ENCODE data around the gene SCYGR4. TPM values are rescaled to one million over a fixed set of nuclear protein-coding genes. Genes with fewer than 3 reads are reported as not detected.

SCYGR4 gene
- total and polyA plus RNA-seq, 9 of the 15 experiments (the other 6 are each of a cell fraction or from before 2014, with no cell fraction given) = 0.09 TPM; not detected in 8

DNA sequence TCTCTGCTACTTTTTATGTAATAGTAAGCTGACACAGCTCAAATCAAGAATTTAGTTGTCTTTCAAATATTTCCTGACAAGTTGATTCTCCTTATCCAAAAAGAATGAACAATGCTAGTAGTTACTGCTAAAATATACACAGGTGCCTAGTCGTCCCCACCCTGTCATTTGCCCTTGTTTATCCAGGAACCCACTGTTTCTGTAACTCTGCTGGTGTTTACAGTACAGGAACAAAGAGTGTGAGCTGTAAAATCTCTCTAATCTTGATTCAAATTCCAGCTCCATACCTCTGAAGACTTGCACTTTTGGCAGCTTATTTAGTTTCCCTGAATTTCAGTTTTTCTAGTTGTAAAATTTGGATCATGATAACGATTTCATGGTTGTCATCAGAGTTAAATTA, 39.7 kb upstream of the SCYGR4 start (continued):
- TF ChIP-seq, protein P1, sequence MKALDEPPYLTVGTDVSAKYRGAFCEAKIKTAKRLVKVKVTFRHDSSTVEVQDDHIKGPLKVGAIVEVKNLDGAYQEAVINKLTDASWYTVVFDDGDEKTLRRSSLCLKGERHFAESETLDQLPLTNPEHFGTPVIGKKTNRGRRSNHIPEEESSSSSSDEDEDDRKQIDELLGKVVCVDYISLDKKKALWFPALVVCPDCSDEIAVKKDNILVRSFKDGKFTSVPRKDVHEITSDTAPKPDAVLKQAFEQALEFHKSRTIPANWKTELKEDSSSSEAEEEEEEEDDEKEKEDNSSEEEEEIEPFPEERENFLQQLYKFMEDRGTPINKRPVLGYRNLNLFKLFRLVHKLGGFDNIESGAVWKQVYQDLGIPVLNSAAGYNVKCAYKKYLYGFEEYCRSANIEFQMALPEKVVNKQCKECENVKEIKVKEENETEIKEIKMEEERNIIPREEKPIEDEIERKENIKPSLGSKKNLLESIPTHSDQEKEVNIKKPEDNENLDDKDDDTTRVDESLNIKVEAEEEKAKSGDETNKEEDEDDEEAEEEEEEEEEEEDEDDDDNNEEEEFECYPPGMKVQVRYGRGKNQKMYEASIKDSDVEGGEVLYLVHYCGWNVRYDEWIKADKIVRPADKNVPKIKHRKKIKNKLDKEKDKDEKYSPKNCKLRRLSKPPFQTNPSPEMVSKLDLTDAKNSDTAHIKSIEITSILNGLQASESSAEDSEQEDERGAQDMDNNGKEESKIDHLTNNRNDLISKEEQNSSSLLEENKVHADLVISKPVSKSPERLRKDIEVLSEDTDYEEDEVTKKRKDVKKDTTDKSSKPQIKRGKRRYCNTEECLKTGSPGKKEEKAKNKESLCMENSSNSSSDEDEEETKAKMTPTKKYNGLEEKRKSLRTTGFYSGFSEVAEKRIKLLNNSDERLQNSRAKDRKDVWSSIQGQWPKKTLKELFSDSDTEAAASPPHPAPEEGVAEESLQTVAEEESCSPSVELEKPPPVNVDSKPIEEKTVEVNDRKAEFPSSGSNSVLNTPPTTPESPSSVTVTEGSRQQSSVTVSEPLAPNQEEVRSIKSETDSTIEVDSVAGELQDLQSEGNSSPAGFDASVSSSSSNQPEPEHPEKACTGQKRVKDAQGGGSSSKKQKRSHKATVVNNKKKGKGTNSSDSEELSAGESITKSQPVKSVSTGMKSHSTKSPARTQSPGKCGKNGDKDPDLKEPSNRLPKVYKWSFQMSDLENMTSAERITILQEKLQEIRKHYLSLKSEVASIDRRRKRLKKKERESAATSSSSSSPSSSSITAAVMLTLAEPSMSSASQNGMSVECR (CRISPR knock-in tag; IDR thresholded peaks at IDR 0.05) = no peak
- TF ChIP-seq CHD2 (IDR thresholded peaks at IDR 0.05; ENCODE audit: low read depth, low read length) (no peak), BDP1 (IDR thresholded peaks at IDR 0.05; ENCODE audit: insufficient read depth, insufficient read length) (no peak), IRF9 (tag; IDR thresholded peaks at IDR 0.05) (no peak), RBM25 (IDR thresholded peaks at IDR 0.05; ENCODE audit: low read depth, low read length, severe bottlenecking) (no peak), FOXJ2 (tag; IDR thresholded peaks at IDR 0.05) (no peak)
- TF ChIP-seq, protein P2, sequence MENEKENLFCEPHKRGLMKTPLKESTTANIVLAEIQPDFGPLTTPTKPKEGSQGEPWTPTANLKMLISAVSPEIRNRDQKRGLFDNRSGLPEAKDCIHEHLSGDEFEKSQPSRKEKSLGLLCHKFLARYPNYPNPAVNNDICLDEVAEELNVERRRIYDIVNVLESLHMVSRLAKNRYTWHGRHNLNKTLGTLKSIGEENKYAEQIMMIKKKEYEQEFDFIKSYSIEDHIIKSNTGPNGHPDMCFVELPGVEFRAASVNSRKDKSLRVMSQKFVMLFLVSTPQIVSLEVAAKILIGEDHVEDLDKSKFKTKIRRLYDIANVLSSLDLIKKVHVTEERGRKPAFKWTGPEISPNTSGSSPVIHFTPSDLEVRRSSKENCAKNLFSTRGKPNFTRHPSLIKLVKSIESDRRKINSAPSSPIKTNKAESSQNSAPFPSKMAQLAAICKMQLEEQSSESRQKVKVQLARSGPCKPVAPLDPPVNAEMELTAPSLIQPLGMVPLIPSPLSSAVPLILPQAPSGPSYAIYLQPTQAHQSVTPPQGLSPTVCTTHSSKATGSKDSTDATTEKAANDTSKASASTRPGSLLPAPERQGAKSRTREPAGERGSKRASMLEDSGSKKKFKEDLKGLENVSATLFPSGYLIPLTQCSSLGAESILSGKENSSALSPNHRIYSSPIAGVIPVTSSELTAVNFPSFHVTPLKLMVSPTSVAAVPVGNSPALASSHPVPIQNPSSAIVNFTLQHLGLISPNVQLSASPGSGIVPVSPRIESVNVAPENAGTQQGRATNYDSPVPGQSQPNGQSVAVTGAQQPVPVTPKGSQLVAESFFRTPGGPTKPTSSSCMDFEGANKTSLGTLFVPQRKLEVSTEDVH (IDR thresholded peaks at IDR 0.05; ENCODE audit: low read depth, partially characterized antibody) = no peak

Data from K562 (cell line).